ENCODE results near the gene UNG. TPM values are rescaled to one million over a fixed set of nuclear protein-coding genes. Genes with fewer than 3 reads are reported as not detected.

UNG gene
- total and polyA plus RNA-seq, 9 of the 15 experiments (the other 6 are each of a cell fraction or from before 2014, with no cell fraction given), result 8.4 to 59.8 (median 41.0) TPM

GRCh38 chr12:109085590-109085989, 11.8 kb upstream of the UNG start:
- in situ Hi-C loops (cut with MboI) (no loop called here), intact Hi-C loops (cut with micrococcal nuclease) (no loop called here)
- Histone ChIP-seq H3K9ac (ENCODE audit: insufficient read depth in 1 of 2, low read depth in 2 of 2, low read length in 2 of 2) (peak overlapping the region in 1 of 2 experiments; percentile 61; a peak in 1 of 4 replicates), H3K36me3 (ENCODE audit: control insufficient read depth, insufficient read depth, low read length) (peaks cover 61% of the 10 kb centered on the region; the same call in 2 of the 3 replicates), H4K20me1 (replicated peaks; ENCODE audit: control insufficient read depth, insufficient read depth, low read length) (no peaks in the 10 kb centered on the region), H3K4me1 (replicated peaks in 1 of 2; ENCODE audit: control insufficient read depth in 2 of 2, insufficient read depth in 2 of 2, low read length in 2 of 2) (no peaks in the 10 kb centered on the region; a peak in 1 of 5 replicates), H3K4me3 (no peak overlapping the region), H3K27ac (ENCODE audit: extremely low read depth, low read depth, low read length) (no peak overlapping the region), H2AFZ (ENCODE audit: low read depth, low read length) (no peak overlapping the region), H3K9me1 (ENCODE audit: control insufficient read depth, insufficient read depth, low read length) (no peaks in the 10 kb centered on the region), H3K9me3 (replicated peaks; ENCODE audit: control insufficient read depth, insufficient read depth, low read depth, low read length) (no peaks in the 10 kb centered on the region; the same call in 1 of the 2 replicates), H3K27me3 (ENCODE audit: control insufficient read depth in 2 of 2, insufficient read depth in 2 of 2, low read length in 2 of 2) (no peaks in the 10 kb centered on the region), H3K79me2 (ENCODE audit: control insufficient read depth, insufficient read depth, low read length) (peaks cover 3% of the 10 kb centered on the region; the same call in 1 of the 3 replicates), H3K4me2 (ENCODE audit: insufficient read depth, low read length) (no peak overlapping the region)
- BruUV-seq (replicated peaks), result no TSS peak
- DNase-seq (ENCODE audit: extremely low read depth in 1 of 4, low spot score in 3 of 4), result no peak
- no peak for FAIRE-seq
- CTCF ChIA-PET (ENCODE audit: low intra/inter-chr PET ratio), result no interaction called here
- TF ChIP-seq ZNF740 (CRISPR knock-in tag; IDR thresholded peaks at IDR 0.05), result no peak
- TF ChIP-seq ZNF740 (tag; IDR thresholded peaks at IDR 0.05), result no peak
- no peak for TF ChIP-seq HCFC1 (IDR thresholded peaks at IDR 0.05; ENCODE audit: low read depth, low read length)
- TF ChIP-seq CEBPG (CRISPR knock-in tag; IDR thresholded peaks at IDR 0.05), result no peak
- TF ChIP-seq CEBPG (tag; conservative IDR thresholded peaks at IDR 0.05 in 1 of 2, IDR thresholded peaks at IDR 0.05 in 1 of 2), result no peak
- TF ChIP-seq CCAR2 (IDR thresholded peaks at IDR 0.05; ENCODE audit: low read depth, low read length), result no peak
- TF ChIP-seq ATF1 (CRISPR knock-in tag; IDR thresholded peaks at IDR 0.05), result no peak
- TF ChIP-seq ATF1 (tag; IDR thresholded peaks at IDR 0.05), result no peak
- no peak for TF ChIP-seq MEIS2 (IDR thresholded peaks at IDR 0.05; ENCODE audit: partially characterized antibody)
- TF ChIP-seq MLX (CRISPR knock-in tag; conservative IDR thresholded peaks at IDR 0.05), result no peak
- no peak for TF ChIP-seq ZKSCAN1 (IDR thresholded peaks at IDR 0.05; ENCODE audit: low read depth, low read length)
- TF ChIP-seq, protein P1, sequence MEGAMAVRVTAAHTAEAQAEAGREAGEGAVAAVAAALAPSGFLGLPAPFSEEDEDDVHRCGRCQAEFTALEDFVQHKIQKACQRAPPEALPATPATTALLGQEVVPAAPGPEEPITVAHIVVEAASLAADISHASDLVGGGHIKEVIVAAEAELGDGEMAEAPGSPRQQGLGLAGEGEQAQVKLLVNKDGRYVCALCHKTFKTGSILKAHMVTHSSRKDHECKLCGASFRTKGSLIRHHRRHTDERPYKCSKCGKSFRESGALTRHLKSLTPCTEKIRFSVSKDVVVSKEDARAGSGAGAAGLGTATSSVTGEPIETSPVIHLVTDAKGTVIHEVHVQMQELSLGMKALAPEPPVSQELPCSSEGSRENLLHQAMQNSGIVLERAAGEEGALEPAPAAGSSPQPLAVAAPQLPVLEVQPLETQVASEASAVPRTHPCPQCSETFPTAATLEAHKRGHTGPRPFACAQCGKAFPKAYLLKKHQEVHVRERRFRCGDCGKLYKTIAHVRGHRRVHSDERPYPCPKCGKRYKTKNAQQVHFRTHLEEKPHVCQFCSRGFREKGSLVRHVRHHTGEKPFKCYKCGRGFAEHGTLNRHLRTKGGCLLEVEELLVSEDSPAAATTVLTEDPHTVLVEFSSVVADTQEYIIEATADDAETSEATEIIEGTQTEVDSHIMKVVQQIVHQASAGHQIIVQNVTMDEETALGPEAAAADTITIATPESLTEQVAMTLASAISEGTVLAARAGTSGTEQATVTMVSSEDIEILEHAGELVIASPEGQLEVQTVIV (CRISPR knock-in tag; IDR thresholded peaks at IDR 0.05; ENCODE audit: borderline replicate concordance), result no peak
- TF ChIP-seq NUFIP1 (IDR thresholded peaks at IDR 0.05; ENCODE audit: partially characterized antibody), result no peak
- TF ChIP-seq OTX1 (CRISPR knock-in tag; IDR thresholded peaks at IDR 0.05), result no peak
- TF ChIP-seq MXI1 (IDR thresholded peaks at IDR 0.05; ENCODE audit: low read depth, low read length), result no peak
- ATAC-seq, result no peak
- WGBS (ENCODE audit: insufficient coverage, low coverage, missing lambda C conversion rate), result 93% methylated on average over 11 of the region's 11 CpGs
- POLR2A ChIA-PET, result interaction anchor here (0.6 to 1.4 kb wide), 3 partner anchors 24 to 444 kb away, joined by 3 to 5 read pairs (median 4); no protein-coding TSS in a partner anchor

Measured in K562 (cell line).